HG03025 (cell line): ENCODE results near the gene BLVRB.
"Not testable (repeated sequence)": the region's sequence is repeated elsewhere in the genome, so short reads cannot be mapped to it uniquely, and the experiment has no call there.

ENCODE experiments used
- ATAC-seq: cut with Tn5 transposase; IDR thresholded peaks from one replicate; pipeline ENCODE4 v1.9.1; 2021; ENCODE audit warnings: mild to moderate bottlenecking, moderate library complexity; ENCODE audit not compliant: unreplicated experiment, low FRiP score

The BLVRB gene

GRCh38 chr19:40453151-40453735 lies 12.3 kb downstream of the BLVRB start:
- no peak for ATAC-seq

- no peak for ATAC-seq
These were observed 13.5 kb downstream of the BLVRB start for GRCh38 chr19:40452016-40452415.

- ATAC-seq, result no peak
These were observed 14.9 kb downstream of the BLVRB start for GRCh38 chr19:40450664-40451063.

- no peak for ATAC-seq
These were observed 16.0 kb downstream of the BLVRB start for GRCh38 chr19:40449506-40449905.

- no peak for ATAC-seq
These were observed 19.2 kb downstream of the BLVRB start for GRCh38 chr19:40446263-40446784.

GRCh38 chr19:40445780-40446262 lies 19.7 kb downstream of the BLVRB start:
- no peak for ATAC-seq

GRCh38 chr19:40444825-40445312 lies 20.7 kb downstream of the BLVRB start:
- ATAC-seq, result no peak

GRCh38 chr19:40444000-40444824 lies 21.3 kb downstream of the BLVRB start, which contains the start of gene SERTAD3:
TSS of gene SERTAD3 (minus strand) at chr19:40444335. CDS start at chr19:40442080, 2,255 bp downstream.
- peak; percentile 57 for ATAC-seq

- peak; percentile 58 for ATAC-seq
These were observed 22.2 kb downstream of the BLVRB start for GRCh38 chr19:40443131-40443999.

- no peak for ATAC-seq
These were observed 23.0 kb downstream of the BLVRB start for GRCh38 chr19:40442328-40443130.

- ATAC-seq, result no peak
These were observed 23.8 kb downstream of the BLVRB start for GRCh38 chr19:40441719-40442253.

- no peak for ATAC-seq
These were observed 27.3 kb downstream of the BLVRB start for GRCh38 chr19:40438284-40438683.

- ATAC-seq, result no peak
These were observed 31.9 kb downstream of the BLVRB start for GRCh38 chr19:40433391-40434216.

GRCh38 chr19:40432760-40433159 lies 32.8 kb downstream of the BLVRB start:
- not testable (repeated sequence) for ATAC-seq

GRCh38 chr19:40431698-40432097 lies 33.8 kb downstream of the BLVRB start:
- ATAC-seq, result no peak

GRCh38 chr19:40430242-40430641 lies 35.3 kb downstream of the BLVRB start:
- ATAC-seq, result not testable (repeated sequence)

GRCh38 chr19:40428197-40428596 lies 37.3 kb downstream of the BLVRB start:
- ATAC-seq, result not testable (repeated sequence)
